Heart left ventricle (tissue), 13 donors: ENCODE results near the gene PPA2.

Experiments
- POLR2A ChIP-seq, 2 donors: fragments of 450-650 bp; IDR thresholded peaks; one replicate each; pipeline ENCODE4 v1.6.1; 2017; ENCODE audit warnings: antibody characterized with exemption in 2 of 2, mild to moderate bottlenecking in 2 of 2, moderate library complexity in 2 of 2
- TF ChIP-seq, protein P1 (sequence below), 12 donors: fragments of 200-600 bp; sonication (generic) in 4 of 12; IDR thresholded peaks; one replicate each; pipeline versions ENCODE4 v1.5.0 to v1.8.0; 2018 to 2022; ENCODE audit warnings: antibody characterized with exemption in 12 of 12, mild to moderate bottlenecking in 5 of 12
- donor health status: ischemic (EF 13 %, LVEDD 7.1; RV severe dilation, severe dysfunction).
- donor health status: DM: no; HTN: yes; CAD: no.
- donor health status: DM: no; HTN: no; CAD: no.
- donor health status: ischemic (EF 25% LVEDD 6.9; RV normal size, moderate dysfunction).
- donor health status: ischemic (EF 25% LVEDD 5.7; RV mildly dilated, moderate dysfunction).
- donor health status: ischemic (EF 35%, LVEDD 5.7; RV mildly dilated, moderate dysfunction).
- donor health status: nonischemic (EF 11% LVEDD 7.7; RV severe dilation, severe dysfunction).
- donor health status: DM: yes; HTN: yes; CAD: no.
- donor health status: PGD.
- donor health status: ischemic (EF 29% LVEDD 5.4; RV normal size, mild dysfunction).
- donor health status: nonischemic (EF 23%, LVEDD 6.1; RV moderate dilation, normal function).

DNA sequence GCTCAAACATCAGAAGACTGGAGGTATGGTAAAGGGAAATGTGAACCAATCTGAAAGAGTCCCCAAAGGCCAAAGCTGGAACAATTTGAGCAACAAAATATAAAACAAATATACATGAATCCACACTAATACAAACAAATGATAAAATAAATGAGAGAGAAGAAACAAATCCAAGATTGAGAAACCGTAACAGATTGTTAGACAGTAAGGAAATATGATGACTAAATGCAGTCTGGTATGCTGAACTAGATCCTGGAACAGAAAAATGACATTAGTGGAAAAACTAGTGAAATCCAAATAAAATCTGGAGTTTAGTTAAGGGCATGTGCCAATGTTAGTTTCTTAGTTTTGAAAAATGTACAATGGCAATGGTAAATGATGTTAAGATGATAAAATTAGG lies 15.9 kb downstream of the PPA2 start:
- no peak for TF ChIP-seq POLR2A (IDR thresholded peaks at IDR 0.05)
- TF ChIP-seq, protein P1, sequence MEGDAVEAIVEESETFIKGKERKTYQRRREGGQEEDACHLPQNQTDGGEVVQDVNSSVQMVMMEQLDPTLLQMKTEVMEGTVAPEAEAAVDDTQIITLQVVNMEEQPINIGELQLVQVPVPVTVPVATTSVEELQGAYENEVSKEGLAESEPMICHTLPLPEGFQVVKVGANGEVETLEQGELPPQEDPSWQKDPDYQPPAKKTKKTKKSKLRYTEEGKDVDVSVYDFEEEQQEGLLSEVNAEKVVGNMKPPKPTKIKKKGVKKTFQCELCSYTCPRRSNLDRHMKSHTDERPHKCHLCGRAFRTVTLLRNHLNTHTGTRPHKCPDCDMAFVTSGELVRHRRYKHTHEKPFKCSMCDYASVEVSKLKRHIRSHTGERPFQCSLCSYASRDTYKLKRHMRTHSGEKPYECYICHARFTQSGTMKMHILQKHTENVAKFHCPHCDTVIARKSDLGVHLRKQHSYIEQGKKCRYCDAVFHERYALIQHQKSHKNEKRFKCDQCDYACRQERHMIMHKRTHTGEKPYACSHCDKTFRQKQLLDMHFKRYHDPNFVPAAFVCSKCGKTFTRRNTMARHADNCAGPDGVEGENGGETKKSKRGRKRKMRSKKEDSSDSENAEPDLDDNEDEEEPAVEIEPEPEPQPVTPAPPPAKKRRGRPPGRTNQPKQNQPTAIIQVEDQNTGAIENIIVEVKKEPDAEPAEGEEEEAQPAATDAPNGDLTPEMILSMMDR (IDR thresholded peaks at IDR 0.05), result no peak
